HepG2 (cell line): Measurements from ENCODE around the gene HDAC4. TPM values are rescaled to one million over a fixed set of nuclear protein-coding genes. Genes with fewer than 3 reads are reported as not detected.

Experiments
- ATAC-seq: fragments of 200-7000 bp; cut with Tn5 transposase; 3 replicates; pipeline ENCODE4 v1.9.1; 2020; ENCODE audit warnings: mild to moderate bottlenecking, moderate library complexity
- BruUV-seq: library from RNA; stranded (reverse); fragments of 400-500 nt; replicated peaks from 2 replicates; lab custom pipeline; 2021; lab: Mats Ljungman, UMichigan
- CTCF ChIA-PET: fragments of 300-600 bp; formaldehyde crosslinking; extraction: SDS; loops from one replicate; lab custom pipeline; 2021; ENCODE audit warnings: low total read pairs, inconsistent platforms, low intra/inter-chr PET ratio; lab: Yijun Ruan, JAX
- POLR2A ChIA-PET: fragments of 350-600 bp; sonication (Branson Sonifier 250); formaldehyde crosslinking; loops from one replicate; lab custom pipeline; 2020; ENCODE audit warnings: antibody characterized with exemption, inconsistent platforms; lab: Yijun Ruan, JAX
- DNase-seq: peaks from one replicate; pipeline ENCODE4 v3.0.0-alpha.2; 2015; ENCODE audit warnings: low spot score
- FAIRE-seq: peaks from 3 replicates; lab custom pipeline; 2011; peaks lifted over from hg19 to GRCh38; lab: Jason Lieb, UNC
- H2AFZ ChIP-seq: one replicate; pipeline ENCODE4 v1.6.1; 2011; ENCODE audit warnings: low read length, inconsistent platforms
- H3K27ac ChIP-seq: fragments of 300-600 bp; 3 replicates; pipeline ENCODE4 v1.8.0; 2011; ENCODE audit warnings: mixed run types, mild to moderate bottlenecking, mixed read lengths, low read length, inconsistent platforms; ENCODE audit not compliant: insufficient read depth; ENCODE audit errors: extremely low read length
- H3K27me3 ChIP-seq, 2 experiments: fragments of 200-600 bp in 1 of 2; 2 replicates in 1 of 2; 3 replicates in 1 of 2; pipeline versions ENCODE4 v1.6.0 to v1.8.0; 2011; ENCODE audit warnings: low read length in 2 of 2, mild to moderate bottlenecking in 2 of 2, moderate library complexity in 2 of 2, inconsistent platforms in 1 of 2; ENCODE audit not compliant: insufficient read depth in 2 of 2, control insufficient read depth in 1 of 2
- H3K36me3 ChIP-seq, 2 experiments: fragments of 200-600 bp in 1 of 2; replicated peaks in 1 of 2; 2 replicates in 1 of 2; 3 replicates in 1 of 2; pipeline versions ENCODE4 v1.5.1 to v1.8.0; 2011; ENCODE audit warnings: low read length in 2 of 2, inconsistent platforms in 1 of 2; ENCODE audit not compliant: insufficient read depth in 2 of 2, control insufficient read depth in 1 of 2
- H3K4me1 ChIP-seq: 2 replicates; pipeline ENCODE4 v1.5.1; 2012; ENCODE audit warnings: low read length, inconsistent platforms; ENCODE audit not compliant: insufficient read depth
- H3K4me2 ChIP-seq: 2 replicates; pipeline ENCODE4 v1.6.0; 2011; ENCODE audit warnings: low read depth, low read length, inconsistent platforms
- H3K4me3 ChIP-seq, 3 experiments: fragments of 200-600 bp in 1 of 3; sonication (generic), shearing (Covaris generic) in 1 of 3; replicated peaks in 1 of 3; 2 replicates each; pipeline ENCODE4 v1.5.1; 2011 to 2016; ENCODE audit warnings: low read length in 3 of 3, inconsistent platforms in 2 of 3, low read depth in 2 of 3, mild to moderate bottlenecking in 2 of 3, control low read depth in 1 of 3, mixed read lengths in 1 of 3; ENCODE audit not compliant: insufficient read depth in 1 of 3
- H3K79me2 ChIP-seq: one replicate; pipeline ENCODE4 v1.6.1; 2011; ENCODE audit warnings: low read length, inconsistent platforms; ENCODE audit not compliant: insufficient read depth
- H3K9ac ChIP-seq: 2 replicates; pipeline ENCODE4 v1.6.0; 2011; ENCODE audit warnings: mild to moderate bottlenecking, low read depth, low read length, inconsistent platforms; ENCODE audit not compliant: insufficient read depth
- H3K9me3 ChIP-seq: 2 replicates; pipeline ENCODE4 v1.5.1; 2012; ENCODE audit warnings: mild to moderate bottlenecking, low read length
- H4K20me1 ChIP-seq: 2 replicates; pipeline ENCODE4 v1.6.0; 2011; ENCODE audit warnings: inconsistent platforms, mild to moderate bottlenecking, low read length, moderate library complexity; ENCODE audit not compliant: insufficient read depth
- ARNT ChIP-seq: fragments of 450-650 bp; IDR thresholded peaks from 2 replicates; pipeline ENCODE4 v1.6.1; 2017
- EHMT2 ChIP-seq: fragments of 200-600 bp; sonication (generic); IDR thresholded peaks from 2 replicates; pipeline ENCODE4 v1.7.0; 2017; ENCODE audit warnings: antibody characterized with exemption, low read depth, low read length, borderline replicate concordance
- FOXC1 ChIP-seq: sonication (generic); formaldehyde crosslinking; IDR thresholded peaks from 2 replicates; pipeline ENCODE4 v1.8.0; 2022; ENCODE audit warnings: mild to moderate bottlenecking, missing genetic modification reagents, borderline replicate concordance
- MBNL3 ChIP-seq: fragments of 250-450 bp; sonication (Bioruptor Pico); conservative IDR thresholded peaks from 2 replicates; pipeline ENCODE4 v1.8.0; 2022; ENCODE audit warnings: mild to moderate bottlenecking, inconsistent platforms
- MXI1 ChIP-seq: IDR thresholded peaks from 3 replicates; pipeline ENCODE4 v1.6.1; 2012; ENCODE audit warnings: low read depth, low read length, inconsistent platforms, borderline replicate concordance
- SNAPC4 ChIP-seq: sonication (generic); formaldehyde crosslinking; IDR thresholded peaks from 2 replicates; pipeline ENCODE4 v1.4.0; 2020; ENCODE audit warnings: mild to moderate bottlenecking, missing genetic modification reagents
- TRIM22 ChIP-seq: fragments of 450-650 bp; IDR thresholded peaks from 2 replicates; pipeline ENCODE4 v1.6.1; 2017
- ZBTB37 ChIP-seq: sonication (generic); formaldehyde crosslinking; IDR thresholded peaks from 2 replicates; pipeline ENCODE4 v1.4.0; 2020; ENCODE audit warnings: mild to moderate bottlenecking, missing genetic modification reagents
- ZNF367 ChIP-seq: sonication (generic); formaldehyde crosslinking; IDR thresholded peaks from 2 replicates; pipeline ENCODE4 v1.4.0; 2020; ENCODE audit warnings: missing genetic modification reagents, borderline replicate concordance
- ZNF749 ChIP-seq: sonication (generic); formaldehyde crosslinking; IDR thresholded peaks from 2 replicates; pipeline ENCODE4 v1.8.0; 2022; ENCODE audit warnings: mild to moderate bottlenecking, missing genetic modification reagents, moderate library complexity, borderline replicate concordance
- WGBS: methylation state at CpG from one replicate; pipeline ENCODE4 v1.1.6; 2017; ENCODE audit warnings: low lambda C conversion rate; 5-methylcytosine and 5-hydroxymethylcytosine counted together
- in situ Hi-C: cut with HindIII; loops from 2 replicates; pipeline ENCODE4 v1.10.0; 2017; ENCODE audit warnings: low pct_unique_long_range_greater_than_20kb; ENCODE audit not compliant: extremely low pct_ligation_motif_present
- intact Hi-C: fragments of 100-400 bp; cut with micrococcal nuclease; formaldehyde crosslinking; loops from one replicate; pipeline ENCODE4 v1.10.0; 2022; ENCODE audit not compliant: unreplicated experiment
- polyA plus RNA-seq, 8 experiments: library from polyadenylated mRNA; depleted of rRNA in 3 of 8; stranded (reverse) in 7 of 8; unstranded in 1 of 8; fragments of >200 nt; fragmentation: Illumina TruSeq in 4 of 8; extraction: Trizol in 4 of 8; gene quantifications; 2 replicates each; pipeline versions ENCODE4 v1.2.1 to v1.2.3, GENCODE V29; 2011 to 2016; ENCODE audit warnings: low read depth in 4 of 8, missing spikeins in 1 of 8, mixed read lengths in 1 of 8; ENCODE audit not compliant: insufficient read depth in 1 of 8
- total RNA-seq, 5 experiments: library from RNA; depleted of rRNA; stranded (reverse); fragments of >200 nt; fragmentation: Illumina TruSeq; extraction: Trizol; gene quantifications; 2 replicates each; pipeline ENCODE4 v1.2.3, GENCODE V29; 2016; ENCODE audit warnings: low read depth in 1 of 5
- TF ChIP-seq, protein P1 (sequence below): sonication (generic); formaldehyde crosslinking; IDR thresholded peaks from 2 replicates; pipeline ENCODE4 v1.5.1; 2020; ENCODE audit warnings: mild to moderate bottlenecking, missing genetic modification reagents, moderate library complexity

Gene HDAC4
- total and polyA plus RNA-seq, 2 of the 13 experiments (the other 11 are each of a cell fraction or from before 2014, with no cell fraction given), result 10.1 to 11.5 TPM

GRCh38 chr2:239390546-239391285, 10.1 kb downstream of the HDAC4 start:
- Histone ChIP-seq H3K4me1 (peaks cover 10% of the 10 kb centered on the region; the same call in 1 of the 2 replicates), H3K79me2 (peaks cover 70% of the 10 kb centered on the region), H3K4me3 (no peak overlapping the region), H3K9me3 (no peaks in the 10 kb centered on the region), H3K36me3 (peaks cover 5% of the 10 kb centered on the region in 2 experiments; a peak in 4 of 5 replicates), H4K20me1 (peaks cover 41% of the 10 kb centered on the region), H3K27me3 (no peaks in the 10 kb centered on the region), H3K27ac (no peak overlapping the region), H3K4me2 (no peak overlapping the region), H2AFZ (no peak overlapping the region), H3K9ac (no peak overlapping the region)
- no peak for FAIRE-seq
- intact Hi-C loops (no loop called here), in situ Hi-C loops (no loop called here)
- DNase-seq, result no peak
- no TSS peak for BruUV-seq
- ATAC-seq, result no peak; the same call in 2 of the 3 replicates
- CTCF ChIA-PET, result no interaction called here
- 98% methylated on average over 20 of the region's 26 CpGs for WGBS
- POLR2A ChIA-PET, result interaction anchor here (5.1 kb wide), 1 partner anchor 10 kb away, joined by 20 read pairs; the partner anchor contains the start of gene HDAC4
- TF ChIP-seq ARNT (no peak), ZNF749 (CRISPR knock-in tag) (no peak), MXI1 (no peak), MBNL3 (CRISPR knock-in tag) (no peak), EHMT2 (no peak), TRIM22 (no peak), SNAPC4 (CRISPR knock-in tag) (no peak), ZNF367 (CRISPR knock-in tag) (no peak), FOXC1 (CRISPR knock-in tag) (no peak), ZBTB37 (CRISPR knock-in tag) (no peak)
- TF ChIP-seq, protein P1, sequence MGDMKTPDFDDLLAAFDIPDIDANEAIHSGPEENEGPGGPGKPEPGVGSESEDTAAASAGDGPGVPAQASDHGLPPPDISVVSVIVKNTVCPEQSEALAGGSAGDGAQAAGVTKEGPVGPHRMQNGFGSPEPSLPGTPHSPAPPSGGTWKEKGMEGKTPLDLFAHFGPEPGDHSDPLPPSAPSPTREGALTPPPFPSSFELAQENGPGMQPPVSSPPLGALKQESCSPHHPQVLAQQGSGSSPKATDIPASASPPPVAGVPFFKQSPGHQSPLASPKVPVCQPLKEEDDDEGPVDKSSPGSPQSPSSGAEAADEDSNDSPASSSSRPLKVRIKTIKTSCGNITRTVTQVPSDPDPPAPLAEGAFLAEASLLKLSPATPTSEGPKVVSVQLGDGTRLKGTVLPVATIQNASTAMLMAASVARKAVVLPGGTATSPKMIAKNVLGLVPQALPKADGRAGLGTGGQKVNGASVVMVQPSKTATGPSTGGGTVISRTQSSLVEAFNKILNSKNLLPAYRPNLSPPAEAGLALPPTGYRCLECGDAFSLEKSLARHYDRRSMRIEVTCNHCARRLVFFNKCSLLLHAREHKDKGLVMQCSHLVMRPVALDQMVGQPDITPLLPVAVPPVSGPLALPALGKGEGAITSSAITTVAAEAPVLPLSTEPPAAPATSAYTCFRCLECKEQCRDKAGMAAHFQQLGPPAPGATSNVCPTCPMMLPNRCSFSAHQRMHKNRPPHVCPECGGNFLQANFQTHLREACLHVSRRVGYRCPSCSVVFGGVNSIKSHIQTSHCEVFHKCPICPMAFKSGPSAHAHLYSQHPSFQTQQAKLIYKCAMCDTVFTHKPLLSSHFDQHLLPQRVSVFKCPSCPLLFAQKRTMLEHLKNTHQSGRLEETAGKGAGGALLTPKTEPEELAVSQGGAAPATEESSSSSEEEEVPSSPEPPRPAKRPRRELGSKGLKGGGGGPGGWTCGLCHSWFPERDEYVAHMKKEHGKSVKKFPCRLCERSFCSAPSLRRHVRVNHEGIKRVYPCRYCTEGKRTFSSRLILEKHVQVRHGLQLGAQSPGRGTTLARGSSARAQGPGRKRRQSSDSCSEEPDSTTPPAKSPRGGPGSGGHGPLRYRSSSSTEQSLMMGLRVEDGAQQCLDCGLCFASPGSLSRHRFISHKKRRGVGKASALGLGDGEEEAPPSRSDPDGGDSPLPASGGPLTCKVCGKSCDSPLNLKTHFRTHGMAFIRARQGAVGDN, result no peak
